GM15510 (cell line): ENCODE results near the gene NFIA.

ENCODE experiments used
- POLR2A ChIP-seq: IDR thresholded peaks from 3 replicates; pipeline ENCODE4 v1.6.1; 2011; ENCODE audit warnings: borderline replicate concordance; ENCODE audit not compliant: insufficient read length; ENCODE audit errors: extremely low read depth

Gene NFIA

DNA sequence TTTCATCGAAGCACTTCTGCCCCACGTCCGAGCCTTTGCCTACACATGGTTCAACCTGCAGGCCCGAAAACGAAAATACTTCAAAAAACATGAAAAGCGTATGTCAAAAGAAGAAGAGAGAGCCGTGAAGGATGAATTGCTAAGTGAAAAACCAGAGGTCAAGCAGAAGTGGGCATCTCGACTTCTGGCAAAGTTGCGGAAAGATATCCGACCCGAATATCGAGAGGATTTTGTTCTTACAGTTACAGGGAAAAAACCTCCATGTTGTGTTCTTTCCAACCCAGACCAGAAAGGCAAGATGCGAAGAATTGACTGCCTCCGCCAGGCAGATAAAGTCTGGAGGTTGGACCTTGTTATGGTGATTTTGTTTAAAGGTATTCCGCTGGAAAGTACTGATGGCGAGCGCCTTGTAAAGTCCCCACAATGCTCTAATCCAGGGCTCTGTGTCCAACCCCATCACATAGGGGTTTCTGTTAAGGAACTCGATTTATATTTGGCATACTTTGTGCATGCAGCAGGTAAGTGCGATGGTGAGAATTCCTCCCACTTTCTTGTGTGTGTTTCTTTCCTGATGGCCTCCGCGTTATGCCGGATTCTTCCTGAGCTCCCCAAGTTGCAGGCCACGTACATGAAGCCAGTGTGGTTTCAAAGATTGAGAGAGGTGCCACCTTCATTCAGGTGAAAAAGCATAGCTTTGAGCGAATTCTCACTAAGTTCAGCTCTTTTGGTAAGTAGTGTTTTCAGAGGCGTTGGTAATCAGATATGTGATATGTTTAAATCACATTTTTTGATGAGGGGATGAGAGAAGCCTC, 6.0 kb downstream of the NFIA start:
- no peak for TF ChIP-seq POLR2A

DNA sequence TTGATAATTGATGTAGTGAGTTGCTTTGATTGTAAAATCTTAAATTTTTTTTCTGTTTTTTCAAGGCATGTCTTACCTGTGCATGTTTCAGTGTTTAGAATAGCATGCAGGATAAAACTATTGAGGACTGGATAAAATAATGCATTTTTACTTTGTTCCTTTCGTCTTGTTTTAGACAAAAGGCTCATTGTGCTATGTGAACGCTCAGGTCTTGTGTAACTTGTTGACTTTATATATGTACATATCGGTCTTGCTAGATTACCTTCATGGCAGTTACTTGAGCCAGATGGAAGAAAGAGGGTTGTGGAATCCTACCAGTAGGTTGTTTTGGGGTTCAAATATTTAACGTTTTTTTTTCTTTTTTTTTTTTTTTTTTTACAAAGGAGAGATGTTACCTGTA, 7.0 kb downstream of the NFIA start:
- TF ChIP-seq POLR2A: no peak

DNA sequence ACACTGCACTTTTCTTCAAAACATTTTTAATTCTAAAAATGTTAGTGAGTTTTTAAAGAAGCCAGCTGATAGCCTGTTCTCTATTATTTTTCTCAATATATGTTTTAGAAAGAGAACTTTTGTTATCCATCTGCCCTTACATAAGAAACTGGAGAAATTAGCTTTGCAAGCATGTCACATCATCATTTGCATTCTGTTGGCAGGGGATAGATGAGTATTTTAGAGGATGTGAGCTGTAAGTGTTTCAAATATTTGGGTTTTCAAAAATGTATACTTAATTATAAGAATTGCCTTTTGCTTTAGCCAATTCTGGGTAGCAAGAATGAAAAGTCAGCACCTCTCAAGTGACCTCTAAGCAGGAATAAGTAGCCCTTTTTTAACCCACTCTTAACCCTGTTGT, 7.4 kb downstream of the NFIA start:
- TF ChIP-seq POLR2A: no peak

DNA sequence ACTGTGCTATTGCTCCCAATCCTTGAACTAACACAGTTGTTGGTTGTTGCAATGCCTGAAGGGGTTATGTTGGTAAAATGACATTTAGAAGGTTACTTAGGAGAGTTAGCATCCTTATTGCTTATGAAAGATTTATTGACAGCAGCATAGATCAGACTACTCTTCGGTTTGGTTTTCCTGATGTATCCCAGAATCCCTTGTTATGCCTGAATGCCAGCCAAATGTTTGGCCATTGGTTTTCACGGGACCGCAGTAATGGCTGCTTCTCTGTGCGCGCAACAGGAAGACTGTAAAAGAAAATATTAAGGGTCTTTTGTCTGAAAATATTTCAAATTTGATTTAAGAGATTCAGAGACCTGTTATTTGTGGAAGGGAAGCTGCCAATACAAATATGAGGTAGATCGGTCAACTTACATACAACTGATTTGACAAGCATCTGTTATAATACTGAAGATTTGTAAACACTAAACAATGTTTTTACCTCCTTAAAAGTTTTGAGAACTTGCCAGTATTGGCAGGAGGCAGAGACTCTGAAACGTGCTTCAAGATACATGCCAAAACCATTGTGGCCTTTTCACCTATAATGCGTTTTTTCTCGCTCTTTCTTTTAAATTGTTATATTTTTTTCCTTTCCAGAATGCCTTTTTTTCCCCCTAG, 8.3 kb downstream of the NFIA start:
- no peak for TF ChIP-seq POLR2A

DNA sequence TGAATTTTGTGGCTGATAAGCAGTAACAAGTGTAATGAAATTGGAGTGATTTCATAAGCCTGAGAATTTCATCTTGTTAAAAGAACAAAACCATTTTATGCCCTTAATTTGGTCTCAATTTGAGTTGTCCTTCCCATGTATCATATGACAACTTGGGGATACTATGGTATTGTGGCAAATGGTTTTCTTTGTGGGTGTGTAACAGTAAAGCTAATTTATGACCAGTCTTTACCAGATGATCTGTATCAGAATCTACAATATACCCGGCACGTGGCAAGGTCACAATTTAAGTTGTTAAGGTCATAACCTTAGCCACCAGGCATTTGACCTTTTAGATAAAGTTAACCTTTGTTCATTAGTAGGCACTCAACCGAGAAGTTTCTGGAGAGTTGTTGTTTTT, 9.1 kb downstream of the NFIA start:
- no peak for TF ChIP-seq POLR2A

DNA sequence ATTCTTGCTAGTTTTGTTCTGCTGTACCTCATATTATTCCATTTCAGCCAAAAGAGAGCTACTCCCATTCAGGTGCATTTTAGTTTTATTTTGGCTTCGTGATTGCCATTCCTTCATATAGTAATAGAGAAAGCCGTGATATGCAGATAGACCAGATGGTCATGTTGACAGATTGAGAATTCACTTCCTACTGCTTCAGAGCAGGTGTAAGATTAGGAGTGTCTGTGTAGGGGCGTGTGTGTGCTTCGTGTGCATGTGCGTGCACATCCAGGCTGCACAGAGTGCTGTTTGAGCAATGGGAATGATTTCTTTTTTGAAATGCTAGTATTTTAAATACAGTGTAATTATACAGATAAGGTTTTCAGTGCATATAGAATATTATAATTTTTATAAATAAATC, 10.3 kb downstream of the NFIA start:
- TF ChIP-seq POLR2A: no peak

DNA sequence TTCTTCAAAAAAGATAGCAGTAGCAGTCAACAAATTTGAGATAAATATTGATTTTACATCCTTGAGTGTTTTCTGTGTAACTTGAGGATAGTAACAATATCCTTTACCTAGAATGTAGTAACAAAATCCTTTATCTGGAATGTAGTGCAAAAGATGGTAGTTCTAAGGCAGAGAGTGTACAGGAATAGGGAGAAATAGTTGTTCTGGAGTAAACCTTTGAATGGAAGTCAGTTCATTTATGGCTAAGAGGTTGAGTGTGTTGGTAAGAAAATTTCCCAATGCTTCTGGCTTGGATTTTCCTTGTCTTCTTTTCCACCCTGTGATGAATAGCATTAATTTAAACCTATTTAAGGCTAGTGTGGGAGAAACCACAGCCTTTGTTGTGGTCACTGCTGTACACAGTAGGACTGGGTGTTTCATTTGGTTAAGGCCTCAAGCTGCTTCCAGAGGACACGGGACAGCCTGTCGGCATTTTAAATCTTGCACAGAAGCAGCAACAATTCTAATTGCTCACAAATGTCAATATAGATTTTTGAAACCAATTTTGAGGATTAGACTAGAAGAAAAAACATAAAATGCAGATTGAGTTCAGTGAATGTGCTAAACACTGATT, 11.3 kb downstream of the NFIA start:
- no peak for TF ChIP-seq POLR2A

DNA sequence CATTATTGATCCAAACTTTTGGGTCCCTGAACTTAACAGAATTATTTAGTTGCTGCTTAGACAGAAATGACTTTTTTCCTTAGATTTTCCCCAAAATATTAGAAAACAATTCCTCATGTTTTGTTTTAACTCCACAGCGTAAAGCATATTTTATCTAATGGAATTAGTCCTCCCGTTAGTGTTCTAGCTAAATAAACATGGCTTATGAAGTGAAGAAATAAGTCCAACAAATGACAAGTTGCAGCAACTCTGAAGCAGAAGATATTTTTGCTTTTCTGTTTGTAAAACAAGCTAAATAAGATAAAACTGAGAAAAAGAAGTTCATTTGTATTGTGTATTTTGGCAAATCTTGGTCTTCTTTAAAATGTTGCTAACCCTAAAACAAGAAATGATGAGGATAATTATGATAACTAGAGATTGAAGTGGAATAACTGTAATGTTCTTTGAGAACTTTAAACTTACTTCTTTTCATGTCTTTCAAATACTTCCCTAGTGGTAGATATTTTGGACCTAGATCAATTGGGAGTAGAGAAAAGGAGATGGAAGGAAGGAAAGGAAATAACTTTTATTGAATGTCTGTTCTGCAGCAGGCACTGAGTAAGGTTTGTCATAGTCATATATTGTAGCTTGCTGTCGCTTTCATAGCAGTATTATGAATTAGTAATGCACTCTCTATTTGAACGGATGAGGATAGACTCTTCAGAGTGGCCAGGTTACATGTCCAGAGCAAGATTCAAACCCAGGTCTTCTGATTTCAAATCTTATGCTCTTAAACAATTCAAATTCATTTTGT, 12.5 kb downstream of the NFIA start:
- no peak for TF ChIP-seq POLR2A

DNA sequence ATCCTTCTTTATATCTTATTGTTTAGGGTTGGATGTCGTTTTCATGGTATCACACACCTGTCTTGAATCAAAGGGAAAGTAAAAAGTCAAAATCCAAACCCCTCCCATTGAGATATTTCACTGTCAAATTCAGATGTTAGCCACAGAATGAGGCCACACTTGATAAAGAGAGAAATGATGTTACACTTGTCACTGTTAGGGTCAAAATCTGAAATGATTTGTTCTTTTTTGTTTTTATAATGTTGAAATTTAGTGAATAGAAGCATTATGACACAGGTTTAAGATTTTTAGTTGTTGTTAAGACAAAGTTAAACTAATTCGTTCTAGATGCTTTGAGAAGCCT, 13.1 kb downstream of the NFIA start:
- TF ChIP-seq POLR2A: no peak

DNA sequence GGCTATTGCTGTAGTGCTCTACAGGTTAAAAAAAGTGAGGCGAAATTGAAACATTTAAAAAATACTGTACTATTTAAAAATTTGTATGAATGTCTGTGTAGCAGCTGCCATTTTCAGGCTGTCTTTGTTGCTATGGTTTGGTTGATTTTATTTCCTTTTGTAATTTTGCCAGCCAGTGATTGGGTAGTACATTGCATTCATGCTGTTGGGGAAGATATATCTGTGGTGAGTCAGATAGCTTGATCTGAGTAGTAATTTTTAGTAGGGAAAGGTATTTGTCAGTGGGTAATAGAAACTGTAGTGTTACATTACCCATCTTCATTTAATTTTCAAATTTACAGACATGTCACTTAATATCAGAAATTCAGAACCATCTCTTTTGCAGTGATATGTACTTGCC, 15.0 kb downstream of the NFIA start:
- TF ChIP-seq POLR2A: no peak

DNA sequence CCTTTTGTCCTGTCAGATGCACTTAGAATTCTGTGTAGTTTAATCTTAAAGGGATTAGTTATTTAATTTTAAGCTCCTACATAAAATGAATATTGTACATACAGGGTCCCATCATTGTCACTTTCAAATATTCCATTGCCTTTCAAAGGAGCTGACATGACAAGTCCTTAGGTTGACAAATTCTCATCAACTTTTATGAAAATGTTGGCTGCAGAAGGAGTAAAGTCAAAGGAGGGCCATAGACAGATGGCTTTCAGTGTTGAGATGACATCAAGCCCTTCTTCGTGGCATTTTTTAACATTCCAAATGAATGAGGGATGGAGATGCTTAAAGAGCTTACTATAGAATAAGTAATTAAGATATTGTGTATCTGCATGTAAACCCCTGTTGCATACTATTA, 15.4 kb downstream of the NFIA start:
- no peak for TF ChIP-seq POLR2A

DNA sequence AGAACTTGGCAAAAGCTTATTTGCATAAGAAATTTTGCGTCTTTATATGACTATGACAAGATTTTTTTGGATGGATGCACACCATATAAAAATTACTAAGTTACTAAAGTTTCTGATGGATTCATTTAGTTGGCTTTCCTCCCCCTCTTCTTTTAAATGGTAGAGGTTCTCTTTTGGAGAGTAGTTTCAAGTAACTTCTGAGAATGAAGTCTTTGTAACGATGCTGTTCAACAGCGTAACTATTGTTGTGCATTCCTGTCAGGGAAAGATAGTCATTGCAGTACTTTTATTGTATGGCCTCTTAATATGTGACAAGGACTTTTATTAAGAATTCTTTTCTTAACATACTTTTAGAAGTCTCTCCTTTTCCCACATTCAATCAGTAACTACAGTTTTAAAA, 16.0 kb downstream of the NFIA start:
- TF ChIP-seq POLR2A: no peak

DNA sequence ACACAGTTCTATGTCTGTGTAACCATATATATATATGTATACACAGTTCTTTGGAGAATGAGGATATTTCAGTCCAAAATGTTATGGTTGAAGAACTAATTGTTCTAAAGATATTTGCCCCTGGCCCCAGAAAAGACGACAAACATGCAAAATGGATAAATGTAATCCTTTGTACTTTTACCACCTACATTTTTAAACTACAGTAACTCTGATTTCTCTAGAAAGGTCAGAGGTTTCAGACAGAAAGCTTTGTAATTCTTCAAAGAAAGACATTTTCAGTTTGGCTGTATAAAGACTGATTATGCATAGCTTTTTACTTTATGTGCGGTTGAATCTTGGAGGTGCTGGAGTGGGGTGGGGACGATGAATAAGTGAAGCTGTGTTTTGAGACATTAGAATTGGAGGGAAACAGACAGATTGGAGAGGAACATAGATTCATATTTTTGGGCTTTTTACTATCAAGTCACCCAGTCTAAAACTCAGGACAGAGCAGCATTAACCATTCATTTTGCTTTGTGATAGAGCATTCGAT, 16.6 kb downstream of the NFIA start:
- no peak for TF ChIP-seq POLR2A

DNA sequence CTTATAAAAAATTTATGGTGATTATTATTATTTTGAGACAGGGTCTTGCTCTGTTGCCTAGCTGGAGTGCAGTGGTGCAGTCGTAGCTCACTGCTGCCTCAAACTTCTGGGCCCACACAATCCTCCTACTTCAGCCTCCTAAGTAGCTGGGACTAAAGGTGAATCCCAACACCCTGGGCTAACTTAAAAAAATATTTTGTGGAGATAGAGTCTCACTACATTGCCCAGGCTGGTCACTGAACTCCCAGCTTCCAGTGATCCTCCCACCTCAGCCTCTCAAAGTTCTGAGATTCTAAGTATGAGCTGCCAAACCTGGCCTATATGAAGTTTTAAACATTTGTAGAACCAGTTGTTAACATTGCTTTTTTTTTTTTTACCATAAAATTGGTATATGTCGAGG, 18.2 kb downstream of the NFIA start:
- no peak for TF ChIP-seq POLR2A

DNA sequence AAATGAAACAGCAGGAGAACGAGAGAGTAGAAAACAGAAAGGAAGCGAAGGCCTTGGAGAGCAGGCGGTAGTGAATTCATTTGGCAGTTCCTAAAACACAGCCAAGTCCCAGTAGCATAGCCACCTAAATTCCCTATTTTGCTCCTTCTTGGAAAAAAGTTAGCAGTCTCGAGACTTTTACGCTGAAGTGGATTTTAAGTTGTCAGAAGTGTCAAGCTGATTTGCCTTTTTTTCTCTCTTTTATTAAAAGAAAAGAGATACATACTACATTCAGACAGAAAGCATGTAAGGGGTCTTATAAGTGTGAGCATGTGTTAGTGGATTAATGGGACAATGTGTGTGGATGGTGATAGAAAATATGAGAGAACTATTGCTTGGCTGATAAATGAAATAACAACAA, 19.2 kb downstream of the NFIA start:
- TF ChIP-seq POLR2A: no peak

DNA sequence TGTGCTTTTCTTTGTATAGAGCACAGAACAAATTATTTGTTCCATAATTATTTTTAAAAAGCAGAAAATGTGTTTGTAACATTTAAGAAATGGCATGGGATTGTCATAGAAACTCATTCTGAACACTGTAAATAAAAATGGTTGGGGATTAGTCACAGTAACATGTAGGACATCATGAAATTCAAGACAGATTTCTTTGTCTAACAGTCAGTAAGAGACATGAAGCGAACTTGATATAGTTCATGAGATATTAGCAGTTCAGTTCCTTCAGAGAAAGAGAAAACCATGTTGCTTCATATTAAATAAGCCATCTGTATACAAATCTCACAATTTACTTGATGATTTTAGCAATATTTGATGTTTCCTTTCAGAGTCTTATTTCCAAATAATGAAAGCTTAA, 19.7 kb downstream of the NFIA start:
- TF ChIP-seq POLR2A: no peak

DNA sequence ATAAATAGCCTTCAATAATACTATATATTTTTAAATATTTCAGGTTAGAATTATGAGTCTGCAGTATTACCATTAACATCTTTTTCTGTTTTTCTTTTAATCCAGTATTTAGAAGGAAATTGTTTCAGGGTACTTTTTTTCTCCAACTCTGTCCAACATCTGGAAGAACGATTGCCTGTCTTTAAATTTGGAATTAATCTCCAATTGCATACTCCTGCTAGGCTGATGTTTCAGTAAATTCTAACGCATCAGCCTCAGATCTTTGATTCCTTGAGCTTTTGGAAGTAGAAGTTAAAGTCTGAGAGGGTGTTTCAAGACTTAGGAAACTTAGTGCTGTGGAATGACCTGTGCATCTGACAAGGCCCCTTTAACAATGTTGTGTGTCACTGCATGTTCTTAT, 20.3 kb downstream of the NFIA start:
- no peak for TF ChIP-seq POLR2A
